Central memory CD8-positive, alpha-beta T cell (primary cell): ENCODE data around the gene USP53.
"Not testable (repeated sequence)": the region's sequence is repeated elsewhere in the genome, so short reads cannot be mapped to it uniquely, and the experiment has no call there.

Experiments
- ATAC-seq: fragments of 150-1000 bp; cut with Tn5 transposase; replicated peaks from 2 replicates; pipeline ENCODE4 v1.10.0; 2022; ENCODE audit warnings: mild to moderate bottlenecking, moderate FRiP score, moderate number of reproducible peaks; ENCODE audit not compliant: poor library complexity, severe bottlenecking; ENCODE audit errors: extremely low read depth
- DNase-seq, 2 donors: peaks; one replicate each; pipeline ENCODE4 v3.0.0; 2021; ENCODE audit warnings: low spot score in 2 of 2
- H3K27ac Mint-ChIP-seq: one replicate; pipeline ENCODE4 v1.8.0; 2022; ENCODE audit warnings: low read depth, mild to moderate bottlenecking, moderate library complexity, mixed read lengths
- H3K27me3 Mint-ChIP-seq: one replicate; pipeline ENCODE4 v1.8.0; 2022; ENCODE audit warnings: mixed read lengths
- H3K36me3 Mint-ChIP-seq: one replicate; pipeline ENCODE4 v1.8.0; 2022; ENCODE audit warnings: mild to moderate bottlenecking, moderate library complexity, mixed read lengths; ENCODE audit not compliant: insufficient read depth
- H3K4me1 Mint-ChIP-seq: one replicate; pipeline ENCODE4 v1.8.0; 2022; ENCODE audit warnings: mixed read lengths
- H3K4me3 Mint-ChIP-seq: one replicate; pipeline ENCODE4 v1.8.0; 2022; ENCODE audit warnings: mild to moderate bottlenecking, moderate library complexity, mixed read lengths
- H3K9me3 Mint-ChIP-seq: one replicate; pipeline ENCODE4 v1.8.0; 2022; ENCODE audit warnings: mixed read lengths

Gene USP53

GRCh38 chr4:119310826-119311225 lies 98.3 kb downstream of the USP53 start:
- DNase-seq = no peak
- H3K36me3 Mint-ChIP-seq = no peaks in the 10 kb centered on the region

GRCh38 chr4:119313237-119313636 lies 100.7 kb downstream of the USP53 start:
- Mint-ChIP-seq H3K9me3 (no peaks in the 10 kb centered on the region), H3K36me3 (no peaks in the 10 kb centered on the region), H3K4me3 (no peak overlapping the region), H3K27me3 (peaks cover 18% of the 10 kb centered on the region), H3K4me1 (no peaks in the 10 kb centered on the region), H3K27ac (no peak overlapping the region)
- no peak for ATAC-seq
- DNase-seq = no peak

More at GRCh38 chr4:119310826-119311225, 98.3 kb downstream of the USP53 start:
- no peak overlapping the region for H3K4me3 Mint-ChIP-seq
- no peaks in the 10 kb centered on the region for H3K4me1 Mint-ChIP-seq
- H3K27ac Mint-ChIP-seq = no peak overlapping the region
- ATAC-seq = no peak
- H3K27me3 Mint-ChIP-seq = peaks cover 12% of the 10 kb centered on the region
- H3K9me3 Mint-ChIP-seq = no peaks in the 10 kb centered on the region

GRCh38 chr4:119314356-119314755 lies 101.8 kb downstream of the USP53 start:
- DNase-seq = no peak
- H3K27ac Mint-ChIP-seq = no peak overlapping the region
- H3K27me3 Mint-ChIP-seq = peaks cover 18% of the 10 kb centered on the region
- no peaks in the 10 kb centered on the region for H3K4me1 Mint-ChIP-seq
- no peaks in the 10 kb centered on the region for H3K9me3 Mint-ChIP-seq
- no peak overlapping the region for H3K4me3 Mint-ChIP-seq
- H3K36me3 Mint-ChIP-seq = no peaks in the 10 kb centered on the region
- ATAC-seq = no peak

- ATAC-seq (no peak), DNase-seq (no peak)
- Mint-ChIP-seq H3K9me3 (no peaks in the 10 kb centered on the region), H3K36me3 (no peaks in the 10 kb centered on the region), H3K27ac (no peak overlapping the region), H3K4me1 (no peaks in the 10 kb centered on the region), H3K4me3 (no peak overlapping the region), H3K27me3 (peaks cover 22% of the 10 kb centered on the region)
Observed at GRCh38 chr4:119315036-119315435, 102.5 kb downstream of the USP53 start.

GRCh38 chr4:119317990-119318389 lies 105.5 kb downstream of the USP53 start:
- no peak overlapping the region for H3K4me3 Mint-ChIP-seq
- ATAC-seq (no peak), DNase-seq (no peak)
- H3K4me1 Mint-ChIP-seq = no peaks in the 10 kb centered on the region
- H3K9me3 Mint-ChIP-seq = no peaks in the 10 kb centered on the region
- H3K27me3 Mint-ChIP-seq = peaks cover 30% of the 10 kb centered on the region
- H3K36me3 Mint-ChIP-seq = no peaks in the 10 kb centered on the region
- no peak overlapping the region for H3K27ac Mint-ChIP-seq

GRCh38 chr4:119321921-119322687 lies 109.6 kb downstream of the USP53 start, which contains the start of gene FABP2:
Gene FABP2, minus strand, starts transcription at chr4:119322138. Its CDS starts 36 bp downstream, at chr4:119322102.
- ATAC-seq (no peak), DNase-seq (no peak)
- peaks cover 1% of the 10 kb centered on the region for H3K36me3 Mint-ChIP-seq
- no peak within 1 kb of the TSS for H3K27ac Mint-ChIP-seq
- no peak within 1 kb of the TSS for H3K4me3 Mint-ChIP-seq
- H3K27me3 Mint-ChIP-seq = peaks cover 20% of the 10 kb centered on the region
- no peaks in the 10 kb centered on the region for H3K4me1 Mint-ChIP-seq
- no peaks in the 10 kb centered on the region for H3K9me3 Mint-ChIP-seq

GRCh38 chr4:119328695-119329094 lies 116.2 kb downstream of the USP53 start:
- Mint-ChIP-seq H3K36me3 (peaks cover 1% of the 10 kb centered on the region), H3K27ac (no peak overlapping the region), H3K4me1 (no peaks in the 10 kb centered on the region), H3K27me3 (peaks cover 69% of the 10 kb centered on the region), H3K9me3 (no peaks in the 10 kb centered on the region), H3K4me3 (no peak overlapping the region)
- no peak for DNase-seq
- no peak for ATAC-seq

GRCh38 chr4:119329835-119330620 lies 117.5 kb downstream of the USP53 start:
- peaks cover 1% of the 10 kb centered on the region for H3K36me3 Mint-ChIP-seq
- no peak overlapping the region for H3K27ac Mint-ChIP-seq
- no peaks in the 10 kb centered on the region for H3K4me1 Mint-ChIP-seq

GRCh38 chr4:119336332-119336979 lies 123.9 kb downstream of the USP53 start:
- DNase-seq, H3K4me3 Mint-ChIP-seq, H3K36me3 Mint-ChIP-seq, H3K9me3 Mint-ChIP-seq, H3K27ac Mint-ChIP-seq, H3K4me1 Mint-ChIP-seq, ATAC-seq: not testable (repeated sequence)
- peaks cover 38% of the 10 kb centered on the region for H3K27me3 Mint-ChIP-seq

More at GRCh38 chr4:119329835-119330620, 117.5 kb downstream of the USP53 start:
- Mint-ChIP-seq H3K9me3 (no peaks in the 10 kb centered on the region), H3K4me3 (no peak overlapping the region), H3K27me3 (peaks cover 69% of the 10 kb centered on the region)
- ATAC-seq (no peak), DNase-seq (no peak)

- Mint-ChIP-seq H3K4me1 (no peaks in the 10 kb centered on the region), H3K9me3 (no peaks in the 10 kb centered on the region), H3K27ac (no peak overlapping the region), H3K36me3 (no peaks in the 10 kb centered on the region), H3K27me3 (peaks cover 33% of the 10 kb centered on the region), H3K4me3 (no peak overlapping the region)
- ATAC-seq (no peak), DNase-seq (no peak)
Observed at GRCh38 chr4:119337010-119337409, 124.5 kb downstream of the USP53 start.

GRCh38 chr4:119339895-119340294 lies 127.4 kb downstream of the USP53 start:
- H3K4me1 Mint-ChIP-seq, H3K36me3 Mint-ChIP-seq, H3K4me3 Mint-ChIP-seq, DNase-seq, ATAC-seq, H3K27ac Mint-ChIP-seq, H3K9me3 Mint-ChIP-seq: not testable (repeated sequence)
- peaks cover 24% of the 10 kb centered on the region for H3K27me3 Mint-ChIP-seq

- H3K4me1 Mint-ChIP-seq, H3K36me3 Mint-ChIP-seq, H3K27ac Mint-ChIP-seq, H3K27me3 Mint-ChIP-seq, ATAC-seq, DNase-seq, H3K4me3 Mint-ChIP-seq, H3K9me3 Mint-ChIP-seq: not testable (repeated sequence)
Observed at GRCh38 chr4:119343293-119343692, 130.8 kb downstream of the USP53 start.
